GM12873 (cell line): ENCODE data around the gene PCDHB9.
A peak's percentile ranks its signal among the peaks of the same experiment; 100 is the strongest.
"Not testable (repeated sequence)": the region's sequence is repeated elsewhere in the genome, so short reads cannot be mapped to it uniquely, and the experiment has no call there.

ENCODE experiments used
- TF ChIP-seq, protein P1 (sequence below): IDR thresholded peaks from 2 replicates; pipeline ENCODE4 v1.5.1; 2012; ENCODE audit warnings: low read depth, mild to moderate bottlenecking, moderate library complexity, low read length, control low read depth; ENCODE audit not compliant: insufficient read depth; ENCODE audit errors: missing control alignments

PCDHB9 gene

DNA sequence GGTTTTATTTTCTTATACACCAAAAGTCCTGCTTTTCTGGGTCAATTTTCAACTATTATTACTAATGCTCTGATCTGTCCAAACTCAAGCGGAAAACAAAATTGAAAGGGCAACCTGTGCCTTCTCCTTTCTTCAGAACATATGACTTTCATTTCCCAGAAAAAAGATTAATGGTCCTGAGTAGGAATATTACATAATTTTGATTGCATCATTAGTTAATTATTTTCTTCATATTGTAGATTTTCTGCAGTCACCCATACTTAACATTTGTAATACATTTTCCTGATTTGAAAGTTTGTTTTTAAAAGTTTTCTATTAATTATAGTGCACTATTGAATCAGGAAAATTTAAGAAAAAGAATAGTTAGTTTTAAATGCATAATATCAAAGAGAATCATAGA is 11.0 kb upstream of the PCDHB9 start:
- TF ChIP-seq, protein P1, sequence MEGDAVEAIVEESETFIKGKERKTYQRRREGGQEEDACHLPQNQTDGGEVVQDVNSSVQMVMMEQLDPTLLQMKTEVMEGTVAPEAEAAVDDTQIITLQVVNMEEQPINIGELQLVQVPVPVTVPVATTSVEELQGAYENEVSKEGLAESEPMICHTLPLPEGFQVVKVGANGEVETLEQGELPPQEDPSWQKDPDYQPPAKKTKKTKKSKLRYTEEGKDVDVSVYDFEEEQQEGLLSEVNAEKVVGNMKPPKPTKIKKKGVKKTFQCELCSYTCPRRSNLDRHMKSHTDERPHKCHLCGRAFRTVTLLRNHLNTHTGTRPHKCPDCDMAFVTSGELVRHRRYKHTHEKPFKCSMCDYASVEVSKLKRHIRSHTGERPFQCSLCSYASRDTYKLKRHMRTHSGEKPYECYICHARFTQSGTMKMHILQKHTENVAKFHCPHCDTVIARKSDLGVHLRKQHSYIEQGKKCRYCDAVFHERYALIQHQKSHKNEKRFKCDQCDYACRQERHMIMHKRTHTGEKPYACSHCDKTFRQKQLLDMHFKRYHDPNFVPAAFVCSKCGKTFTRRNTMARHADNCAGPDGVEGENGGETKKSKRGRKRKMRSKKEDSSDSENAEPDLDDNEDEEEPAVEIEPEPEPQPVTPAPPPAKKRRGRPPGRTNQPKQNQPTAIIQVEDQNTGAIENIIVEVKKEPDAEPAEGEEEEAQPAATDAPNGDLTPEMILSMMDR = no peak

DNA sequence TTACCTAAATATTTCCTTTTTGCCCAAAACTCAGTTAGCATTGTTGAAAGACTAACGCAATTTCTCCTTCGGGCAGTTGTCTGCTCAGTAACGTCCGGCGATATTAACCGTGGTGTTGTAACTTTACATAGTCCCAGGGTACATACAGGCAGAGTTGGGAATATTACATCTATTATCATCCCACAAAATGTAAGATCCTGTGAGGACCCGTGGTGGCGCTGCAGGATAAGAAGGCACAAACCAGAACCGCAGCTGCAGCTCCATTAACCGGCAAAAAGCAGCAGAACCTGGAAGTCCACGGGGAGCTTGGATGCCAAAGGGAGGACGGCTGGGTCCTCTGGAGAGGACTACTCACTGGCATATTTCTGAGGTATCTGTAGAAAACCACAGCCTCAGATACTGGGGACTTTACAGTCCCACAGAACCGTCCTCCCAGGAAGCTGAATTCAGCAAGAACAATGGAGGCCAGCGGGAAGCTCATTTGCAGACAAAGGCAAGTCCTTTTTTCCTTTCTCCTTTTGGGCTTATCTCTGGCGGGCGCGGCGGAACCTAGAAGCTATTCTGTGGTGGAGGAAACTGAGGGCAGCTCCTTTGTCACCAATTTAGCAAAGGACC is 9.3 kb upstream of the PCDHB9 start, which contains the start of gene PCDHB8:
Gene PCDHB8 (plus strand): TSS at position 214 of the 615 bp plus-strand sequence. CDS start 245 bp downstream, at position 459.
- TF ChIP-seq, protein P1 = not testable (repeated sequence)

DNA sequence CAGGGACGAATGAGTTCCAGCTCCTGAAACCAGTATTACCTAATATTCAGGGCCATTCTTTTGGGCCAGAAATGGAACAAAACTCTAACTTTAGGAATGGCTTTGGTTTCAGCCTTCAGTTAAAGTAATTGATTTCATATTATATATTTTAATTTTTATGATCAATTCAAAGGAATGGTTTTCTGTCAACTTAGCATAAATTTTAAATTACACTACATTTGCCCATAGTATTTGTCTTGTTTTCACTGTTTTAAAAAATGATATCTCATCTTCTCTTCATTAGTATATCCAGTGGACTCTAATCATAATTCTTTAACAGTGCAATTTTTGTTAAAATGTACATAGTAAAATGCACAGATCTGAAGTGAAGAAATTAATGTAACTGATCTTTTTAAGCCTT is 6.6 kb upstream of the PCDHB9 start:
- TF ChIP-seq, protein P1 = no peak

DNA sequence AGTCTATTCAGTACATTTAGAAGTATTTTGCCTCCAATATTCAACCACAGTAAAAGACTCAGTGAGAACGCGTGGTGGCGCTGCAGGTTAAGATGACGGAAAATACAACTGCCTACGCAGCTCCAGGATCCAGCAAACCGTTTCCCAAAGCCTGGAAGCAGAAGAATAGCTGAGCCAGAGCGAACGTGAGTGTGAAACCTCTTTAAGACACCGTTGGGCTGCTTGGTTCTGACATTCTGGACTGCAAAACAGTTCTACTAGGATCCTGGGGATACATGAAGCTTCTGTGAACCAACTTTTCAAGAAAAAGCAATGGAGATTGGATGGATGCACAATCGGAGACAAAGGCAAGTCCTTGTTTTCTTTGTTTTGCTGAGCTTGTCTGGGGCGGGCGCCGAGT is 4.7 kb upstream of the PCDHB9 start, which contains the start of gene PCDHB16:
Gene PCDHB16 (plus strand): TSS at position 140 of the 400 bp plus-strand sequence. CDS start 173 bp downstream, at position 313.
- TF ChIP-seq, protein P1 = peak; percentile 25

DNA sequence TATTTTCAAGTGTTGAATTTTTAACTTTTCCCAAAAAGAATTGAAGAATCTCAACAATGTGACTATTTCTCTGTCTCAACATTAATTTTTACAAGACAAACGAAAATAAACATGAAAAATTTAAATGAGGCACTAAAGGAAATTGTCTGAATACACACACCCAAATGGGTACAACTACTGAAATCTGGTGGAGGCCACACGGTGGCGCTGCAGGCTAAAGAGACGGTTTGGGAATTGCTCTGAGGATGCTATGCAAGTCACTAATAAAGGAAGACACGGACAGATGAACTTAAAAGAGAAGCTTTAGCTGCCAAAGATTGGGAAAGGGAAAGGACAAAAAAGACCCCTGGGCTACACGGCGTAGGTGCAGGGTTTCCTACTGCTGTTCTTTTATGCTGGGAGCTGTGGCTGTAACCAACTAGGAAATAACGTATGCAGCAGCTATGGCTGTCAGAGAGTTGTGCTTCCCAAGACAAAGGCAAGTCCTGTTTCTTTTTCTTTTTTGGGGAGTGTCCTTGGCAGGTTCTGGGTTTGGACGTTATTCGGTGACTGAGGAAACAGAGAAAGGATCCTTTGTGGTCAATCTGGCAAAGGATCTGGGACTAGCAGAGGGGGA is 5.3 kb downstream of the PCDHB9 start, which contains the start of gene PCDHB10:
Gene PCDHB10 (plus strand): TSS at position 244 of the 616 bp plus-strand sequence. CDS start 200 bp downstream, at position 444.
- TF ChIP-seq, protein P1 = peak; percentile 49

DNA sequence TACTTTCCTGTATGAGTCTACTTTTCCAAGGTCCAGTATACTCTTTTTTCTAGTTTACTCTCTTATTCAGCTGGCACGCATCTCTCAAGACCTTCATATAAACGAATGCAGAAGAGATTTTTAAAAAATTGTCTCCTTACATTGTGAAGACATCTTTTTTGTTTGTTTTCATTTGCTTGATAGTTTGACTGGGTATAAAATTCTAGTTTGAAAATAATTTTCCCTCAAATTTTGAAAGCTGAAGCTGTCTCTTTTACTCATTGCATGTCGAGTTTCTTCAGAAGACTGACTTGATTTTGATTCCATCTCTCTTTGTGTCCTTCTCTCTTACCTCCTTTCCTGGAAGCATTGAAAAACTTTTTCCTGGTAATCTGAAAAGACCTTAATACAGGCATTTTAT is 9.4 kb downstream of the PCDHB9 start:
- TF ChIP-seq, protein P1 = no peak

DNA sequence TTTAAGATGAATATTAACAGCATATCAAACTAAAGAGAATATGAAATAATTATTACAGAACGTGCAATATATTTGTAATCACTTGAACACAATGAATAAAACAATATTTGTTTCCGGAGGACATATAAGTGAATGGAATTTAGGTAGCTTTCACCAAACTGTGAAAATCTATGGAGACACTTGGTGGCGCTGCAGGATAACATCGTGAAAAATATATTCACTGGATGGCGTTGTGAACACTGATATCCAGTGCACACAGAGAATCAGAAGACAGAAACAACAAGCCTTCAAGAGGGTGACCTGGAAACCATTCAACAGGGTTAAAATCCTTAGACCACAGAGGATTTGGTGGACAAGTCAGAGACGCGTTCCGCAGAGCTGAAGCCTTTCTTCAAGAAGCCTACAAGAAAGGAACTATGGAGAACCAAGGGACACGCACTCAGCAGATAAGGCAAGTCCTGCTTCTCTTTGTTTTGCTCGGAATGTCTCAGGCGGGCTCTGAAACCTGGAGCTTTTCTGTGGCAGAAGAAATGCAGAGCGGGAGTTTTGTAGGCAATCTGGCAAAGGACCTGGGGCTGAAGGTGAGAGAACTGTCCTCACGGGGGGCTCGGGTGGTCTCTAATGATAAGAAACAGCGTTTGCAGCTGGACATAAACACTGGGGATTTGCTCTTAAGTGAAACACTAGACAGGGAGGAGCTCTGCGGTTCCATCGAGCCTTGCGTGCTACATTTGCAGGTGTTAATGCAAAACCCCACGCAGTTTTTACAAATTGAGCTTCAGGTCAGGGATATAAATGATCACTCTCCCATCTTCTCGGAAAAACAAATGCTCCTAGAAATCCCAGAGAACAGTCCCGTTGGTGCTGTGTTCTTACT is 12.6 kb downstream of the PCDHB9 start, which contains the start of gene PCDHB11:
Gene PCDHB11 (plus strand): TSS at position 269 of the 877 bp plus-strand sequence. CDS start 148 bp downstream, at position 417.
- TF ChIP-seq, protein P1 = no peak
